NCI-H524 treated with DMSO at 0.1 percent for 48 hours (cell line): ENCODE measurements around the gene PDE4D.

ENCODE experiments used
- DNase-seq: peaks from one replicate; lab custom pipeline; 2025; lab: John Stamatoyannopoulos, UW

The PDE4D gene

GRCh38 chr5:59206132-59206581 is 687.4 kb downstream of the PDE4D start:
- no peak for DNase-seq

- no peak for DNase-seq
Measured at GRCh38 chr5:59204114-59204897, 689.2 kb downstream of the PDE4D start.

DNA sequence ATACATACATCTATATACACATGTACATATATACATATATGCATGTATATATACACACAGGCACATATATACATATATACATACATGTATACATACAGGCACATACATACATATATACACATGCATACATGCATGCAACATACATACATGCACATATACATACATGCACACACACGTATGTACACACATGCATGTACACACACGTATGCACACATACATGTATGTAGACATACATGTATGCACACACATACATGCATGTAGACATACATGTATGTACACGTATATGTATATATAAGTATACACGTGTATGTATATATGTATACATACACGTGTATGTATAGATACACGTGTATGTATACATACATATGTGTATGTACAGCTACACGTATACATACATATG is 693.7 kb downstream of the PDE4D start:
- DNase-seq = no peak

GRCh38 chr5:59198832-59199231 is 694.7 kb downstream of the PDE4D start:
- no peak for DNase-seq

GRCh38 chr5:59198365-59198764 is 695.2 kb downstream of the PDE4D start:
- no peak for DNase-seq

DNA sequence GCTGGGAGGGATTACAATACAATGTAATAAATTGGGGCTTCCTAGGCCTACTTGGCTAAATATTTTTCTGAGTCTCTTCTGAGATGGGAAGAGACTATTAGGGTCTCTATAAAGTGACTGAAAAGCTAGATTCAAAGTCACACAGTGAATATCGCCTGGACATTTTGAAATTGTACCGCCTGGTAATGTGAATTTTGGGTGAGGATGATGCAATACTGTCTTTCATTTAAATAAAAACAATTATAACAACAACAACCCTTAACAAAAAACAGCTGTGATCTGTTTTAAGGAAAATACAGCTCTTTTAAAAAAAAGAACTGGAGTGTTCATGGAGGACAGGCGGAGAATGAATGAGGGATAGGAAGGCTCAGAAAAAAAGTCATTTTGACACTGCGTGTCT is 695.6 kb downstream of the PDE4D start:
- DNase-seq = no peak

- no peak for DNase-seq
Measured at GRCh38 chr5:59193616-59194319, 699.8 kb downstream of the PDE4D start.

DNA sequence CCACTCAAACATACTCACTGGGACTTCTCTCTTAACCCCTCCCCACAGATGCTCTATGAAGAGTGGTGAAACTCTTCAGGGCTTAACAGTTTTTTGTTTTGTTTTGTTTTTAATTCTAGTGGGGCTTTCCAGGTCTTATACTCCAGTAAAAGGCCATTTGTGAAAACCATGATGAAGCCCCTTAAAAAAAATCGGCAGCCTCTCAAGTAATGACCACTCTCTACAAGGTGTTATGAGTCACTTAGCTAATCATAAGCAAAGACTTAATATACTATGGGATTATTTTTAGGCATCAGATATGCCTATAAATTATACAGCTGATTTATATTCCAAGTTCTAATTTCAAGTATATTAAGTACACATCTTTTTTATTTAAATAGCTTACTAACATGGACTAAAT is 702.8 kb downstream of the PDE4D start:
- DNase-seq = no peak

DNA sequence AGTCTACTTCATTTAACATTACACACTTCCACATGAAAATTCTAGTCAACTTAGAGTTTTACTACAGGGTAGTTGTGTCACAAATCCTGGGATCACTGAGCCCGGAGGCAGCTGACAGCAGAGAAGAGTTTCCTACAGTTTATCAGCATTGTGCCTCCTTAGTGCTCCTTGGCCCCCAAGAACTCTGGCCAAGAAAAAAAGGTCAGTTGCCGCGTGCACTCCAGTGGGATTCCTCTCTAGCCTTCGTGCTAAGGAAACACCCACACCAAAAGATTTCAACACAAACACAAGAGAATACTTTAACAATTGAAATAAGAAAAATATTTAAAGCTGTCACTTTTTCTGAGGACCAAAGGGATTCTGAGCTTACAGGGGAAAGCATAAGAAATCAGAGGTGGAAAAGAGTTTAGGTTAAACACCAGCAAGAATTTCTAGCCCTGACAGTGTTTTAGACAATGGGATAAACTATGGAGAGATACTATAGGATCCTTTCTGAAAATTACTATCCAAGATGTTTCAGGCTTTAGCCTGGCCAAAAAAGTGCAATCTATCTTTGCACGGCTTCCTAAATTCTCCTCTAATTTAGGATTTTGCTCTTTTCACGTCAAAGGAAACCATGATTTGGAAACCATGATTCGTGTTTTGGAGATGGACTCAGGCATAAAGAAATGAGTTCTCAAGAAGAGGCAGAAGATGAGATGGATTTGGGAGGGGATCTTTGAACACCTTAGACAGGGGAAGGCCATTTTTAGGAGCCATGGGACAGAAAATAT is 703.9 kb downstream of the PDE4D start:
- DNase-seq = no peak

DNA sequence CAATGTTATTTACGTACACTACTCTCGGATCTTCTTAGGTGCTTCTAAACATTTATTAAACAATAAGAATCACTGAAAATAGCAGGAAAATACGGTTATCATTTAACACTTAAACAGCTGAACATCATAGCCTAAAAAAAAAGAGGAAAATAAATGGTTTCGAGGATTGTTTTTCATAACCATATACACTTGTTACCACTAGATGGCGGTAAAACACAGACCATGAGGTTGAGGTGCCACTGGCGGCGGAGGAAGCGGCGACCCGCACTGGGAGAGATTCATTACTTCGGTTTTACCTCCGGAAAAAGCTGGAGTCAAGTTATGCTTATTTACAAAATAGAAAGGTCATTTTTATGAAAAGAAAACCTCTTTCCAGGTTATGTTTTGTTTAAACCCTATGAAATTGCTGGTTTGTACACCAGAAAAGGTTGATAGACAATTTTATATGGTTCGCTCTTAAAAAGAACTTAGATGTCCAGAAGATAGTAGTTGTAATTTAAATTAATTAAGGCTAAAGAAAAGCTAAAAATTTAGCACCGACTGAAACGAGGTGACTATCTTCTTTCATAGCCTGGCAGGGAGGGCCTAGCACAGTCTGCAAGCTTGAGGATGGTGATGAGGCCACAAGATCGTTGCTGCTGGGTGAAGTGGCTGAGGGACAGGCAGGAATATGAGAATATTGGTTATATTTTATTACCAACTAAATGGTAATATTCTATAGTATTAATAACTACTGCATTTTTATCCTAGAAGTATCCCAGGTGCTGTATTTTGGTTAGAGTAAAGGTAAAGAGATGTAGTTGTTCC is 704.9 kb downstream of the PDE4D start:
- no peak for DNase-seq

- no peak for DNase-seq
Measured at GRCh38 chr5:59187857-59188256, 705.7 kb downstream of the PDE4D start.

GRCh38 chr5:59186623-59187022 is 706.9 kb downstream of the PDE4D start:
- DNase-seq = no peak

- DNase-seq = no peak
Measured at GRCh38 chr5:59185757-59186385, 707.7 kb downstream of the PDE4D start.

DNA sequence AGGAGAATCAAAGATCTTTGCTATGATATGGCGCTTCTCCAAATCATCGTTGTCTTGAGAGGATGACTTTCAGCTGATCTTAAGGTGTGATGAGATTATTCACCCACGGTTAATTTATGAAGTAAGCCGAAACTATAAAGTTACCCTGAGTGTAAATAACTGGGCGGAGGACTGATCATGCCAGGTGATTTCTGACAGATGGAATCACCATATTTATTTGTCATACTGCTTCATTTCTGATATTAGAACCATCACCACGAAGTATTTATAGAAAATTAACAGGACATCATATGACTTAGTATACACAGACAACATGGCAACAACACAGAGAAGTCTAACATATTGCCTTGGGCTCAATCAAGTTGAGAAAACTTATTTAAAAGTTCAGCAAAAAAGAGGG is 708.8 kb downstream of the PDE4D start:
- DNase-seq = no peak

GRCh38 chr5:59182760-59183159 is 710.8 kb downstream of the PDE4D start:
- DNase-seq = no peak

GRCh38 chr5:59180515-59180914 is 713.0 kb downstream of the PDE4D start:
- DNase-seq = no peak

- DNase-seq = no peak
Measured at GRCh38 chr5:59179704-59180103, 713.8 kb downstream of the PDE4D start.

DNA sequence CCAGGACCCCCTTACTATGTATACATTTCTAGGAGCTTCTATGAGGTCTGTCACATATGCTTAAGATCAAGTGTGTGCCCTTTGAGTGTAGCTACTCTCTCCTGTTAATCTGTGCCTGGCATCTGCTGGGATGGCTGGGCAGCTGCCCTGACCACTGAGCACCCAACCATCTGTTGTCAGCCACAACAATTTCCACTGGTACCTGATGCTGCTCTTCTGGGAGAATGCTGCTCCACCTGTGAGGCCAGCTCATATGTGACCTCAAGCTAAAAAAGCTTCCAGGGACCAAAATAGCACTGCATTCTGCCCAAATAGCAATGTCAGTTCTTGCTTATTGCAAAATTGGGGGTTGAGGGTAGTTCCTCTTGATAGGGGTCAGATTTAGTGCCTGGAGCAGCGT is 715.0 kb downstream of the PDE4D start:
- no peak for DNase-seq

DNA sequence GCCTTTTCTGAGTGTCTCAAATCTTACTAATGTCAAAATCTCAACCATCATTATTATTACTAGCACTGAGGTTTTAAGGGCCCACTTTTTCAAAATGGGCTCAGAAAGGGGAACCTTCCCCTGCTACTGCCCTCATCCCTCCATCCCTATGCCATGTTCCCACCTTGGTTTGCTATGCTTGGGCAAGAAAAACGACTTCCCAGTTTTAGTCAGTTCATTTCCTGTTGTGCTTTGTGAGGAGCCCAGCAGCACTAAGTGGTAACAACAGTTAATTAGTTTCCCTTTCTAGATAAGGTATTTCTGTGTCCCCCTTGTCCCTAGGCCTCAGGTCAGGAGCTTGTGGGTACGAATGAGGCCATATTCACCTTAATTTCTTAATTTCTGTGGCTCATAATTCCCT is 715.5 kb downstream of the PDE4D start:
- no peak for DNase-seq

DNA sequence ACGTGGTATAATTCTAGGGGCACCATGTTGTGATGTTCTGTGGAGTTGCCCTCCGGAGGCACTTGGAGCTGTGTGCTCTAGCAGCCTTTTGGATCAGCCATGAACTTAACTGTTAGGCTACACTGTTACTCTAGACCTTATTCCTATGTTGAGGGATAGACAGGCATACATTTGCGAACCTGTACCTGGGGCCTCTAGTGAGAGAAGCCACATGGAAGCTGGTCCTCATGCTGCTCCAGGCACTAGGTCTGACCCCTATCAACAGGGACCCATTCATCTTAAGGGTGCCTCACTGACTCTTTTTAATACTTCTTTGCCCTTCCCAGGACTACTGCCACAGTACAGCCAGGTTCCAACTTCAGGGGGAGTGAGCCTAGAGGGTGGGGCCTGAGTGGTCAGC is 715.9 kb downstream of the PDE4D start:
- no peak for DNase-seq

DNA sequence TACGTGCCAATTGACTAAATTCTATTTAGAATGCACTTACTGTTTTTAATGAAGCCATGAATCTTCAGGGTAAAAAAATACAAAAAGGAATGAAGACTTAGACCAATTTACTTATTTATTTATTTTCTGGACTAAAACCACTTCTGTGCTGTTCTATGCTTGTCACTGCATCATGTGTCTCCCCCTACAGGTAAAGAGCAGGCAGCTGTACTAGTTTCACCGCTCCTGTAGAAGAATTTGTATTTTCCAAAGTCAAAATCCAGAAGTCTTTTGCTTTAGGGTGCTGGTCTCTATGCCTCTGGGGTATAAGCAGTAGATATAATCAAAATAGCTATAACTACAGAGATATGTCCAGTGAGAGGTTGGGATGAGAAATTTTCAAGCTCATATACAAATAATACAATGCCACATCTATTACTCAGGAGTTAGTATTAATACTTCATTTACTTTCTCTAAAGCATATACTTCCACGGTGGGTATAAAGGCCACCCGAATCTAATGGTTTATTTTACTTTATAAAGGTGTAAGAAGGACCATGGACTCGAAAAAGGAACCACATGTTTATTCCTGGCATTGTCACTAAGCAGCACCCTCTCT is 719.2 kb downstream of the PDE4D start:
- DNase-seq = peak; percentile 21
